Activated CD8-positive, alpha-beta T cell treated with anti-CD3 and anti-CD28 coated beads, Interleukin-2, amount 10 ng/mL, durations not matched to agents 7 days and 5 days (primary cell): ENCODE results near the gene C16orf82. TPM values are rescaled to one million over a fixed set of nuclear protein-coding genes. Genes with fewer than 3 reads are reported as not detected.

Source experiments
- ATAC-seq: fragments of 150-1000 bp; cut with Tn5 transposase; one replicate; pipeline ENCODE4 v1.10.0; 2021; ENCODE audit warnings: moderate library complexity
- CTCF ChIA-PET: fragments of 350-600 bp; sonication (Branson Sonifier 250); formaldehyde crosslinking; loops from one replicate; lab custom pipeline; 2021; ENCODE audit warnings: antibody characterized with exemption; lab: Charles Lee
- POLR2A ChIA-PET: fragments of 350-600 bp; sonication (Branson Sonifier 250); formaldehyde crosslinking; loops from one replicate; lab custom pipeline; 2021; ENCODE audit warnings: antibody characterized with exemption; lab: Charles Lee
- DNase-seq: peaks from one replicate; pipeline ENCODE4 v3.0.0-alpha.2; 2020
- H3K27ac Mint-ChIP-seq: one replicate; pipeline ENCODE4 v1.8.0; 2021; ENCODE audit warnings: mild to moderate bottlenecking, mixed read lengths
- H3K27me3 Mint-ChIP-seq: one replicate; pipeline ENCODE4 v1.8.0; 2021; ENCODE audit warnings: low read depth, mixed read lengths
- H3K36me3 Mint-ChIP-seq: one replicate; pipeline ENCODE4 v1.8.0; 2021; ENCODE audit warnings: low read depth, mixed read lengths
- H3K4me1 Mint-ChIP-seq: one replicate; pipeline ENCODE4 v1.8.0; 2021; ENCODE audit warnings: low read depth, mixed read lengths
- H3K4me3 Mint-ChIP-seq: one replicate; pipeline ENCODE4 v1.8.0; 2021; ENCODE audit warnings: mild to moderate bottlenecking, mixed read lengths
- H3K9me3 Mint-ChIP-seq: one replicate; pipeline ENCODE4 v1.8.0; 2022; ENCODE audit warnings: mixed read lengths; ENCODE audit not compliant: insufficient read depth
- total RNA-seq, 2 experiments: library from RNA; stranded (reverse); gene quantifications; one replicate each; pipeline ENCODE4 v1.2.3, GENCODE V29; 2021

The C16orf82 gene
- total RNA-seq, 2 experiments from 2014 or later, result not detected

DNA sequence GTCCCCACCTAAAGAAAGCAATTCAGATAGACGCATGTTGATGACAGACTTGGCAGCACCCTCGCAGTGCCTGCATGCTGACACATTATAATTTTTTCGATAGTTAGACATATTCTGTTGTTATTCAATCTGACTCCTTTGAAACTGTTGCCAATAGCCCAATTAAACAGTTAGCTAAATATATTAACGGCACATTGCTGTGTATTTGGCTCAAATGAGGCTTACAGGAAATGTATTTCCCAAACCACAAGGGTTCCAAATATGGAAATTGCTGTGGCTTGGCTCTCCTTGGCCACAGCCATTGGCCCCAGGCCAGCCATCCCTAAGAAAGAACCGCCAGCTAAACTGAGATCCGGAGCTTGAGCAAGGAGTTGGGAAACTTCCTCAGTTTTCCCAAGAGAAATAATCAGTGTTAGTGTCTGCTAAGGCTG, 31.1 kb downstream of the C16orf82 start:
- H3K36me3 Mint-ChIP-seq, result no peaks in the 10 kb centered on the region
- no peak overlapping the region for H3K4me3 Mint-ChIP-seq
- peaks cover 14% of the 10 kb centered on the region for H3K27me3 Mint-ChIP-seq
- POLR2A ChIA-PET, result no interaction called here
- no peak overlapping the region for H3K27ac Mint-ChIP-seq
- H3K9me3 Mint-ChIP-seq, result no peaks in the 10 kb centered on the region
- DNase-seq (no peak), ATAC-seq (no peak)
- H3K4me1 Mint-ChIP-seq, result no peaks in the 10 kb centered on the region
- CTCF ChIA-PET, result interaction anchor here (0.6 to 1.0 kb wide), 2 partner anchors 12 kb away, joined by 4 read pairs; no protein-coding TSS in a partner anchor

DNA sequence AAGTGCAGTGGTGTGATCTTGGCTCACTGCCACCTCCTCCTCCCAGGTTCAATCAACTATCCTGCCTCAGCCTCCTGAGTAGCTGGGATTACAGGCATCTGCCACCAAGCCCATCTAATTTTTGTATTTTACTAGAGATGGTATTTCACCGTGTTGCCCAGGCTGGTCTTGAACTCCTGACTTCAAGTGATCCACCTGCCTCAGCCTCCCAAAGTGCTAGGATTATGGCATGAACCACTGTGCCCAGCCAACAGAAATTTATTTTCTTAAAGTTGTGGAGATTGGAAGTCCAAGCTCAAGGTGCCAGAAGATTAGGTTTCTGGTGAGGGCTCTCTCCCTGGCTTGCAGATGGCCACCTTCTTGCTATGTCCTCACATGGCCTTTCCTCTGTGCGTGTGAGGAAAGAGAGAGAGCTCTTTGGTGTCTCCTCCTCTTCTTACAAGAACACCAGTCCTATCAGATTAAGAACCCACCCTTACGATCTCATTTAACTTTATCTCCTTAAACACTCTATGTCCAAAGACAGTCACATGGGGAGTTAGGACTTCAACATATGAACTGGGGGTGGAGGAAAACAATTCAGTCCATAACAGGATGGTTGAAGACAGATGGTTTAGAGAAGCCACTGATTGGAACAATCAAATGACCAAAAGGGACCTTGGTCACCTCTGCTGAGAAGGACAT, 31.8 kb downstream of the C16orf82 start:
- Mint-ChIP-seq H3K27me3 (peaks cover 10% of the 10 kb centered on the region), H3K4me3 (no peak overlapping the region), H3K27ac (no peak overlapping the region), H3K36me3 (no peaks in the 10 kb centered on the region), H3K9me3 (no peaks in the 10 kb centered on the region), H3K4me1 (no peaks in the 10 kb centered on the region)
- POLR2A ChIA-PET, result no interaction called here
- ATAC-seq, result no peak
- CTCF ChIA-PET, result interaction anchor here (1.0 kb wide), 1 partner anchor 11 kb away, joined by 4 read pairs; no protein-coding TSS in a partner anchor
- DNase-seq, result no peak

DNA sequence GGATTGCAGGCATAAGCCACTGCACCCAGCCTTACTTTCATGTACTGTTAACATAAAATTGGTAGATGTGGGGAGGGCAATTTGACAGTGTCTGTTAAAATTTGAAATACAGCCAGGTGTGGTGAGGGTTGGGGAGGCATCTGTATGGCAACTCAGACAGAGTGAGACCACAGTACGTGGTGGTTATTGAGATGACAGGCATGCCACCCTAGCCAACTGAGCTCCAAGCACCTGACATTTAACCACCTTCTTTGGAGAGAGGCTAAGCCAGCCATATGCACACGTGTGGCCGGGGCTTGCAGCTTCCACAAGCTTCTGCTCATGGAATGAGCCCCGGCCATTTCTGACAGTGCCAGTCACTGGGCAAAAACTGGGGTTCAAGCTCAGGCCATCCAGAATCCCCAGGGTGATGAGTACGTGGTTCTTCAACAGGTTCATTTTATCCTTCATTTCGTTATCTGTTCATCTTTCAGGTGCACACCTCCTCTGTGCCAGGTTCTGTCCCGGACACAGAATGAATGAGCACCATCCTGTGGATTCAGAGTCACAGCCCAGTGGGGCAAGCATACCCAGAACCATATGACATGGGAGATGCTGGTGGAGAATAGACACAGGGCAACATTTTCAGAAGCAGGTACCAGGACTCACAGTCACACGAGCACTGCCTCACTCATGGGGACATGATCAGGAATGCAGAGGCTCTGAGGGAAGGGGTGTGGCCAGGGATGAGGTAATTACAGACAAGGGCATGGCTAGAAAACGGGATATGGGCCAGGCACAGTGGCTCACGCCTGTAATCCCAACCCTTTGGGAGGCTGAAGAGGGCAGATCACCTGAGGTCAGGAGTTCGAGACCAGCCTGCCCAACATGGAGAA, 36.2 kb downstream of the C16orf82 start:
- ATAC-seq (no peak), DNase-seq (no peak)
- POLR2A ChIA-PET, result no interaction called here
- Mint-ChIP-seq H3K4me1 (no peaks in the 10 kb centered on the region), H3K9me3 (no peaks in the 10 kb centered on the region), H3K36me3 (no peaks in the 10 kb centered on the region), H3K27me3 (no peaks in the 10 kb centered on the region), H3K27ac (no peak overlapping the region), H3K4me3 (no peak overlapping the region)
- CTCF ChIA-PET, result no interaction called here

GRCh38 chr16:27103954-27104353, 37.2 kb downstream of the C16orf82 start:
- H3K36me3 Mint-ChIP-seq, result no peaks in the 10 kb centered on the region
- no peaks in the 10 kb centered on the region for H3K9me3 Mint-ChIP-seq
- H3K4me3 Mint-ChIP-seq, result no peak overlapping the region
- CTCF ChIA-PET, result no interaction called here
- H3K27me3 Mint-ChIP-seq, result no peaks in the 10 kb centered on the region
- peaks cover 2% of the 10 kb centered on the region for H3K4me1 Mint-ChIP-seq
- no peak overlapping the region for H3K27ac Mint-ChIP-seq
- DNase-seq (no peak), ATAC-seq (no peak)
- POLR2A ChIA-PET, result no interaction called here

GRCh38 chr16:27106305-27106704, 39.6 kb downstream of the C16orf82 start:
- H3K36me3 Mint-ChIP-seq, result no peaks in the 10 kb centered on the region
- POLR2A ChIA-PET, result no interaction called here

GRCh38 chr16:27107185-27107592, 40.5 kb downstream of the C16orf82 start:
- no peaks in the 10 kb centered on the region for H3K9me3 Mint-ChIP-seq
- no peak overlapping the region for H3K4me3 Mint-ChIP-seq
- no peaks in the 10 kb centered on the region for H3K36me3 Mint-ChIP-seq
- peaks cover 3% of the 10 kb centered on the region for H3K27me3 Mint-ChIP-seq
- no peak for DNase-seq
- ATAC-seq, result no peak
- ChIA-PET POLR2A (no interaction called here), CTCF (no interaction called here)
- H3K27ac Mint-ChIP-seq, result no peak overlapping the region
- H3K4me1 Mint-ChIP-seq, result peaks cover 6% of the 10 kb centered on the region

More at GRCh38 chr16:27106305-27106704, 39.6 kb downstream of the C16orf82 start:
- DNase-seq, result no peak
- Mint-ChIP-seq H3K27me3 (no peaks in the 10 kb centered on the region), H3K4me3 (no peak overlapping the region), H3K4me1 (peaks cover 6% of the 10 kb centered on the region), H3K27ac (no peak overlapping the region), H3K9me3 (no peaks in the 10 kb centered on the region)
- no peak for ATAC-seq
- CTCF ChIA-PET, result no interaction called here

DNA sequence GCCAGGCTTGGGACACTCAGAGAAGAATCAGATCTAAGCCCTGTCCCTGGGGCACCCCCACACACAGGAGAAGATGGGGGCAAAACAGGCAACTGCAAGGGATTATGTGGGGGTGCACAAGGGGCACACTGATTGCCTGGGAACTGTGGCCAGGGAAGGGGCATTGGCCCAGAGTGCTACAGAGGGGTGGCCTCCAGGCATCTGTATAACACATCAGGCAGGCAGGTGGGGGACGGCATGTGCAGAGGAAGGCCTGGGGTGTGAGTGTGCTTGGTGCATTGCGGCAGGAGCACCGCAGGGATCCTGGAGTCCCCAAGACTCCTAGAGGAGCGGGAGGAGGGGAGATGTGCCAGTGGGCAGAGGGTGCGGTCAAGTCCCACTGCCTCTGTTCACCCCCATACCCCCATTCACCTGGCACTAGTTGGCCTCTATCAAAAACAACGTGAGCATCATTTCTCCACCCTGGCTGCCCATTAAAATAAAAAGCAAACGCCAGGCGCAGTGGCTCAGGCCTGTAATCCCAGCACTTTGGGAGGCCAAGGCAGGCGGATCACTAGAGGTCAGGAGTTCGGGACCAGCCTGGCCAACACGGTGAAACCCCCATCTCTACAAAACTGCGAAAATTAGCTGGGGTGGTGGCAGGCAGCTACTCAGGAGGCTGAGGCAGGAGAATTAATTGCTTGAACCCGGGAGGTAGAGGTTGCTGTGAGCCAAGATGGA, 41.5 kb downstream of the C16orf82 start:
- Mint-ChIP-seq H3K9me3 (no peaks in the 10 kb centered on the region), H3K36me3 (no peaks in the 10 kb centered on the region), H3K27ac (no peak overlapping the region), H3K4me3 (no peak overlapping the region), H3K27me3 (peaks cover 3% of the 10 kb centered on the region), H3K4me1 (peaks cover 6% of the 10 kb centered on the region)
- DNase-seq (no peak), ATAC-seq (no peak)
- POLR2A ChIA-PET, result no interaction called here
- CTCF ChIA-PET, result no interaction called here

- H3K4me1 Mint-ChIP-seq, result peaks cover 6% of the 10 kb centered on the region
- H3K4me3 Mint-ChIP-seq, result peak overlapping the region; percentile 51
- no peaks in the 10 kb centered on the region for H3K36me3 Mint-ChIP-seq
- ChIA-PET CTCF (interaction anchor here (0.9 to 1.4 kb wide), 4 partner anchors 10 to 1268 kb away, joined by 4 to 7 read pairs (median 4); no protein-coding TSS in a partner anchor), POLR2A (no interaction called here)
- no peaks in the 10 kb centered on the region for H3K9me3 Mint-ChIP-seq
- H3K27ac Mint-ChIP-seq, result no peak overlapping the region
- DNase-seq (no peak), ATAC-seq (no peak)
- H3K27me3 Mint-ChIP-seq, result peaks cover 3% of the 10 kb centered on the region
Measured at GRCh38 chr16:27108826-27109665, 42.3 kb downstream of the C16orf82 start.

DNA sequence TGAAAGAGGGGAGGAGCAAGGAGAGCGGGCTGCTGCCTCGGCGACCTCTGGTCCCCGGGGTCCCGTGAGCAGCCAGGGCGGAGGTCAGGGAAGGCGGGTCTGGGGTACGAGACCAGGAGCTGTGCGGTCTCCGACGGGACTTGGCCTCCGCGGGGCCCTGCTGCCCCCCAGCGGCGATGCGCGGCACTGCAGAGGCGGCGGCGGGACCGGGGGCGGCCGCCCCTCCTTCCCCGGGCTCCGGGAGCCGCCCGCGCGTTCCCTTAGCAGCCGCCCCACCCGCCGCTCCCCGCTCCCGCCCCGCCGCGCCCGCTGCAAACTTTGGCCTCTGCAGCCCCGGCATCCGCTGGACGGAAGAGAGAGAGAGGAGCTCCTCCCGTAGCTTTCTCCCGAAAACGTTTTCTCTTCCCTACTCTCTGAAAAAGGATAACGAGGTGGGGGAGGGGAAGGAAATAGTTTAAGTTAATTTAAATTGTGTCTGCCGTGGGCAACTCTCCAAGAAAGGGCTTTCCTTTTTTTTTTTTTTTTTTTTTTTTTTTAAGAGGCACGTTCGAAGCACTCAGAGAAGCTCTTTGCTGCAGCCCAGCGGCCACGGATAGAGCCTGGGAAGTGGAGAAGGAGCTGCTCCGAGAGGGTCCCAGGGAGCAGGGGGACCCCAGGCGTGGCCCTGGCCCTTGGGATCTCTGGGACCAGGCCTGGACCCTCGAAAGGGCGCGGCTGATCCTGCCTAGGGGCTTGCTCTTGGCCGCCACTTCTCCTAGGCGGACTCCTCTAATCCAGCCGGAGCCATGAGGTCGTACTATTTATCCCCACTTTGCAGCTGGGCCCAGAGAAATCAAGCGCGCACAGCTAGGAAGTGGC, 43.2 kb downstream of the C16orf82 start:
- Mint-ChIP-seq H3K9me3 (no peaks in the 10 kb centered on the region), H3K27ac (no peak overlapping the region), H3K4me1 (peaks cover 6% of the 10 kb centered on the region), H3K4me3 (peak overlapping the region; percentile 51), H3K36me3 (no peaks in the 10 kb centered on the region), H3K27me3 (peaks cover 3% of the 10 kb centered on the region)
- peak; percentile 80 for DNase-seq
- ChIA-PET CTCF (interaction anchor here (0.6 to 1.4 kb wide), 6 partner anchors 9 to 1269 kb away, joined by 3 to 7 read pairs (median 4); partner anchors contain the start of genes GTF3C1 and KATNIP), POLR2A (interaction anchor here (0.5 kb wide), 1 partner anchor 204 kb away, joined by 4 read pairs; no protein-coding TSS in a partner anchor)
- ATAC-seq, result peak; percentile 93

GRCh38 chr16:27110524-27110896, 43.8 kb downstream of the C16orf82 start:
- H3K36me3 Mint-ChIP-seq, result no peaks in the 10 kb centered on the region
- POLR2A ChIA-PET, result interaction anchor here (0.5 kb wide), 1 partner anchor 204 kb away, joined by 4 read pairs; no protein-coding TSS in a partner anchor
- H3K27me3 Mint-ChIP-seq, result peaks cover 3% of the 10 kb centered on the region
- ATAC-seq (no peak), DNase-seq (no peak)
- H3K27ac Mint-ChIP-seq, result no peak overlapping the region
- H3K9me3 Mint-ChIP-seq, result no peaks in the 10 kb centered on the region
- no peak overlapping the region for H3K4me3 Mint-ChIP-seq
- CTCF ChIA-PET, result interaction anchor here (0.6 to 1.4 kb wide), 5 partner anchors 8 to 1270 kb away, joined by 3 to 7 read pairs (median 4); partner anchors contain the start of genes GTF3C1 and KATNIP
- peaks cover 6% of the 10 kb centered on the region for H3K4me1 Mint-ChIP-seq
